Pulmonary artery endothelial cell (primary cell): ENCODE data around the gene AREL1. TPM values are rescaled to one million over a fixed set of nuclear protein-coding genes. Genes with fewer than 3 reads are reported as not detected.
"Not testable (repeated sequence)": the region's sequence is repeated elsewhere in the genome, so short reads cannot be mapped to it uniquely, and the experiment has no call there.

Experiments used
- DNase-seq: peaks from one replicate; pipeline ENCODE4 v3.0.0-alpha.2; 2011; ENCODE audit warnings: low read depth, low spot score
- total RNA-seq: library from RNA; depleted of rRNA; stranded (reverse); fragments of >200 nt; gene quantifications from 2 replicates; pipeline ENCODE4 v1.2.3, GENCODE V29; 2014

AREL1 gene, protein sequence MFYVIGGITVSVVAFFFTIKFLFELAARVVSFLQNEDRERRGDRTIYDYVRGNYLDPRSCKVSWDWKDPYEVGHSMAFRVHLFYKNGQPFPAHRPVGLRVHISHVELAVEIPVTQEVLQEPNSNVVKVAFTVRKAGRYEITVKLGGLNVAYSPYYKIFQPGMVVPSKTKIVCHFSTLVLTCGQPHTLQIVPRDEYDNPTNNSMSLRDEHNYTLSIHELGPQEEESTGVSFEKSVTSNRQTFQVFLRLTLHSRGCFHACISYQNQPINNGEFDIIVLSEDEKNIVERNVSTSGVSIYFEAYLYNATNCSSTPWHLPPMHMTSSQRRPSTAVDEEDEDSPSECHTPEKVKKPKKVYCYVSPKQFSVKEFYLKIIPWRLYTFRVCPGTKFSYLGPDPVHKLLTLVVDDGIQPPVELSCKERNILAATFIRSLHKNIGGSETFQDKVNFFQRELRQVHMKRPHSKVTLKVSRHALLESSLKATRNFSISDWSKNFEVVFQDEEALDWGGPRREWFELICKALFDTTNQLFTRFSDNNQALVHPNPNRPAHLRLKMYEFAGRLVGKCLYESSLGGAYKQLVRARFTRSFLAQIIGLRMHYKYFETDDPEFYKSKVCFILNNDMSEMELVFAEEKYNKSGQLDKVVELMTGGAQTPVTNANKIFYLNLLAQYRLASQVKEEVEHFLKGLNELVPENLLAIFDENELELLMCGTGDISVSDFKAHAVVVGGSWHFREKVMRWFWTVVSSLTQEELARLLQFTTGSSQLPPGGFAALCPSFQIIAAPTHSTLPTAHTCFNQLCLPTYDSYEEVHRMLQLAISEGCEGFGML
- total RNA-seq, result 32.2 and 34.4 TPM in 2 replicates

DNA sequence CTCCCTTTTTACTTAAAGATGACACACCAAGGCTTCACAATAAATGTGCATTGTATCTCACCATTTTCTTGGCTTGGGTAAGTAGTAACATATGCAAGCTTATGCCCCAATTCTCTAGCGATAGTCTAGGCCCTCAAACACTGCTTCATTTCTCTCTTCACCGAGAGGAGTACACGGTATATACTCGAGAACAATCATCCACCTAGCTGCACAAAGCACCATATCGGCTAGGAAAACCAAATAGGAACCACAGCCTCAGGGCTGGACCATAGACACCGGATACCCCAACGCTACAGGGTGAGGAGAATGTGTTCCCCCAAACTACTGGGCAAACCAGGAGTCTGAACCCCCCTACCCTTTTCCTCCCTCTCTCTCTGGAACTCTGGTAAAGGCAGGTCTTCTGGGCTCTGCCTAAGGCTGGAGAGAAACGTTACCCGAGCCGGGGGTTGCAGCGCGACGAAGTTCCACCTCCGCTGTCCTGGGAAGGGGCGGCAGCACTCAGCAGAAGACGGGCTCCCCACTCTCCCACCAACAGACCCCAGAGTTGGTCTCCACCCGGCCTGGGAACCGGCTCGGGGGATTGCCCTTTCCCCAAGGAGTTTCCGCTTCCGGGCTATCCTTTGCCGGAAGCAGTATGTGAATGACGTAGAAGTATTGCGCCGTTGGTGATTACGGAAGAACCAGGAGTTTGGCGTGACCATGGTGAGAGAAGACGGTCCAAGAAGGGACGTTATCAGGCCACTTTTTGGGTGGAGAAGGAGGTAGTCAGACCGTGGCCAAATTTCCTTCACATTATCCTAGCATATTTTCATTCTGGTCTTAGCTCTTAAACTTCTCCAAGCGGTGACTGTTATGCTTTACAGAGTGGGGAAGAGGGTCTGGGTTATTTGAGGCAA, at the start of gene AREL1, which contains the start of gene FCF1:
Gene AREL1 (minus strand): TSS at position 582 of the 896 bp plus-strand sequence. CDS start 27,465 bp downstream, outside the sequence.
Gene FCF1 (plus strand): TSS at position 646 of the 896 bp plus-strand sequence. CDS start 54 bp downstream, at position 700.
- peak; percentile 65 for DNase-seq

DNA sequence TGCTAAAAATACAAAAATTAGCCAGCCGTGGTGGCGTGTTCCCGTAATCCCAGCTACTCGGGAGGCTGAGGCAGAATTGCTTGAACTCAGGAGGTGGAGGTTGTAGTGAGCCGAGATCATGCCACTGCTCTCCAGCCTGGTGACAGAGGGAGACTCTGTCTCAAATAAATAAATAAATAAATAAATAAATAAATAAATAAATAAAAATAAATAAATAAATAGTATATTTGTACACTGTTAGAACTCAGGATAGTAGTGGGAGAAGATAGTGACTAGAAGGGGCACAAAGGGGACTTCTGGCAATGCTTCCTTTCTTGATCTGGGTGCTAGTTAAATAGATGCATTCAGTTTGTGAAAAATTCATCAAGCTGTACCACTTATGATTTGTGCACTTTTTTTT, 45.6 kb upstream of the AREL1 start:
- not testable (repeated sequence) for DNase-seq

DNA sequence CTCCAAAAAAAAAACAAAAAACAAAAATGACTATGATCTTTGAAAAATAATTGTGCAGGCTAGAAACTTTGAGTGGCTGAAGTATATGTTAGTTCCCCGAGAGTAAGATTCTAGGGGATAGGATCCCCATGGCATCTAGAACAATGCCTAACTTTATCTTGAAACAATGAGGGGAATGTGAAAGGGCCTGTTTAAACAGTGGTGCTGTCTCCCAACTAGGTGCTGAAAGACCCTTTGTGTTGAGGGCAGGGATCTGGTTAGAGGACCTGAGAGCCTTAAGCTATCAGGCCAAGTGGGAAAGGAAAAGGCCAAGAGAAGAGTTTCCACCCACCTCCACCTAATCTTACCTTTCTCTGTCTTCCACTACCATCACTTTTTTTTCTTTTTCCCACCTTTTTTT, 43.4 kb upstream of the AREL1 start:
- no peak for DNase-seq

DNA sequence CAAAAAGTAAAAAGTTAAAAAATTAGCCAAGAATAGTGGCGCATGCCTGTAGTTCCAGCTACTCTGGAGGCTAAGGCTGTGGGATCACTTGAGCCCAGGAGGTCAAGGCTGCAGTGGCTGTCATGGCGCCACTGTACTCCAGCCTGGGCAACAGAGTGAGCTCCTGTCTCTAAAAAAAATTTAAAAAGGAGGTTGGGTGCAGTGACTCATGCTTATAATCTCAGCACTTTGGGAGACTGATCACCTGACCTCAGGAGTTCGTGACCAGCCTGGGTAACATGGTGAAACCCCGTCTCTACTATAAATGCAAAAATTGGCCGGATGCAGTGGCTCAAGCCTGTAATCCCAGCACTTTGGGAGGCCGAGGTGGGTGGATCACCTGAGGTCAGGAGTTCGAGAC, 42.0 kb upstream of the AREL1 start:
- DNase-seq, result no peak

DNA sequence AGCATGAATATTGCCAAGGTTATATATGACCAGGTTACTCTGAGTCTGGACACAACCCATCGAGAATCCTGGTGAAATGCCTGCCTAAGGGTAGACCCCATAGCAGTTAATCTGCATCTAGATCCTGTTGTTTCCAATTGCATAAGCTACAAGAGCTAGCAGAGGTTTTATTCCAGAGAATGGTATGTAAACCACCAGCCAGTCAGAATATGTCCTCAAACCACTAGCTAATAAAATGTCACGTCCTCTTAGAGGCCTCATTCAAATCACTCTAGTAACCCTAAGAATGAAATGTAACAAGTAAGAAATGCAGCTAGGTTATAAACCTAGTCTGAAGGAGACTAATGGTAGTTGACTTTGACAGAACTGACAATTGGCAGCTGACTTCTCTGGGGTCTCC, 41.3 kb upstream of the AREL1 start:
- no peak for DNase-seq

DNA sequence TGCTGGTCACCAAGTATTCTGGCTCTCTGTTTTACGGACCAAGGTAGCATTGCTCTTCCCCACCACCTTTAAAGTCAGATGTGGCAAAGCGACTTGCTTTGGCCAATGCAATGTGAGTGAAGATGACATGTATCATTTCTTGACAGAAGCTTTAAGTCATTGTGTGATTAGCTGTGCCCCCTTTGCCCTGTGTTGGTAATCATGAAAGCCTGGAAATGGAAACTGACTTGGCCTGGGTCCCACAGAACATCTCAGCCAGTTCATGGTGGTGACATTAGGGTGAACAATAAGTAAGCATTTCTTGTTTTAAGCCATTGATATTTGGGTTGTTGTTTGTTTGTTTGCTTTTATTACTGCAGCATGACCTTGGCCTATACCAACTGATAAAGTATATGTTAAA, 34.4 kb upstream of the AREL1 start:
- no peak for DNase-seq

DNA sequence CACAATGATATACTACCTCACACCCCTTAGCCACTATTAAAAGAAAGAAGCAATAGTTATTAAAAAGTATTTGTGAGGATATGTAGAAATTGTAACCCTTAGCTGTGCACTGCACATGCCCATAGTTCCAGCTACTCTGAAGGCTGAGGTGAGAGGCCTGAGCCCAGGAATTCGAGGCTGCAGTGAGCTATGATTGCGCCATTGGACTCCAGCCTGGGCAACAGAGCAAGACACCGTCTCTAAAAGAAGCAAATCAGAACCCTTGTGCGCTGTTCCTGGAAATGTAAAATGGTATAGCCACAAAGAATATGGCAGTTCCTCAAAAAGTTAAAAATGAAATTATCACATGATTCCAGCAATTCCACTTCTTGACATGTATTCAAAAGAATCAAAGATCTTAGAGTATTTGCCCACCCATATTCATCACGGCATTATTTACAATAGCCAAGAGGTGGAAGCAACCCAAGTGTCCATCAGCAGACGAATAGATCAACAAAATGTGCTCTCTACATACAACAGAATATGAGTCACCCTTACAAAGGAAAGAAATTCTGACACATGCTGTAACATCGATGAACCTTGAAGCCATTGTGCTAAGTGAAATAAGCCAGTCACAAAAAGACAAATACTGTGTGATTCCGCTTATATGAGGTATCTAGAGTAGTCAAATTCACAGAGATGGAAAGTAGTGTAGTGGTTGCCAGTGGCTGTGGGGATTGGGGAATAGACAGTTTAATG, 26.6 kb upstream of the AREL1 start:
- no peak for DNase-seq

DNA sequence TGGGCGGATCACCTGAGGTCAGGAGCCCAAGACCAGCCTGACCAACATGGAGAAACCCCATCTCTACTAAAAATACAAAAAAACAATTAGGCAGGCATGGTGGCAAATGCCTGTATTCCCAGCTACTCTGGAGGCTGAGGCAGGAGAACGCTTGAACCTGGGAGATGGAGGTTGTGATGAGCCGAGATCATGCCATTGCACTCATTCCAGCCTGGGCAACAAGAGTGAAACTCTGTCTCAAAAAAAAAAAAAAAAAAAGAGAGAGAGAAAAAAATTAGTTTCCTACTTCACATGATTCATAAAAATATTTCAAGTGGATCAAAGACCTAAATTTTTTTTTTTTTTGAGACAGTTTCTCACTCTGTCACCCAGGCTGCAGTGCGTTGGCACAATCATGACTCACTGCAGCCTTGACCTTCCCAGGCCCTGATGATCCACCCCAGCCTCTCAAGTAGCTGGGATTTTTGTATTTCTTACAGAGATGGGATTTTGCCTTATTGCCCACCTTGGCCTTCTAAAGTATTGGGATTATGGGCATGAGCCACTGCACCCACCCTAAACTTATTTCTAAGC, 25.0 kb upstream of the AREL1 start:
- no peak for DNase-seq

DNA sequence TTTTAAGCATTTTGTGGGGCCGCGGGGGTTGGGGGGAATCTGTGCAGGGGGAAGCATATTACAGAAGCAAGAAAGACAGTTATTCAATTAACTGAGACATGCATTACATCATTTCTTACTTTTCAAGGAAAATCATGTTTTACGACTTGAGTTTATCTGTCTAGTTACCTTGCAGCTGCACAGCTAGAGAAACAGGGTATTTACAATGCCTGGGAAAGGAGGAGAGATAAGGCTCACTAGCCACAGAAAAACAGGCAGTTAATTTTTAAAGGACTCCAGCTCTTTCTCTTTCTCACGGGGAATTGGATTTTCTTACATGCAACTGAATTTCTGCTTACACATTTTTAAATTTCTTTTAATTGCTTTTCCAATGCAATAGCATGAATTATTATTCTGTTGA, 22.2 kb upstream of the AREL1 start:
- DNase-seq, result no peak

DNA sequence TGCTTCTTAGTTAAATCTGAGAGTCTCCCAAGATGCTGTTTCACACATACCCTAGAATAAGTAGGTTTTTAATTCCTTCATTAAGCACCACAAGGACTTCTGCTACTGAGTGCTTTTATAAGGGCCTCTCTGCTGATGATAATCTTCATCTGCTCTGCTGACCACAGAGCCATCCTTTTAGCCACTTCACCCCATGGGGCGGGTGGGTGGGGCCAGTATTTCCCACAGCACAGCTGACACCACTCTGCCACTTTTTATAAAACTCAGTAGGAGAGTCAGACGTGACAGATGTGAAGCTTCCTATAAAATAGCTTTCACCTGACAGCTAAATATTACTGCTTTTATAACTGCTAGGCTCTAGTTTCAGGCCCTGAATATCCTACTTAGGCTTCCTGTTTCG, 20.3 kb upstream of the AREL1 start:
- DNase-seq, result no peak

DNA sequence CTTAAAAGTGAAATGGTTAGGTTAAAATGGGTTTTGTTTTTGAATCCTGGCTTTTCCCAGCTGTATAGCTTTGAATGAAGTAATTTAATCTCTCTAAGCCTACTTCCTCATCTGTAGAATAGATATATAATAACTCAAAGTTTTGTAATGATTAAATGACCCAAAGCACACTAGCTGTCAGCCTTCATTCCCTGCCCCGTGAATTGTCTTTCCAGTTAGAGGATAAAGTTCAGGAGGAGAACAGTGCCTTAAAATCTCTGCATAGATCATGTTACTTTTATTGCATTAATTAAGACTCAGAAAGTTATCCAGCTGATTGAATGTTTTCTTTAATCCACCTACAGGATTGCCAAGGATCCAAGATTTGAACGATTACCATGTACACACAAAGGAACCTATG, 19.5 kb upstream of the AREL1 start:
- no peak for DNase-seq

DNA sequence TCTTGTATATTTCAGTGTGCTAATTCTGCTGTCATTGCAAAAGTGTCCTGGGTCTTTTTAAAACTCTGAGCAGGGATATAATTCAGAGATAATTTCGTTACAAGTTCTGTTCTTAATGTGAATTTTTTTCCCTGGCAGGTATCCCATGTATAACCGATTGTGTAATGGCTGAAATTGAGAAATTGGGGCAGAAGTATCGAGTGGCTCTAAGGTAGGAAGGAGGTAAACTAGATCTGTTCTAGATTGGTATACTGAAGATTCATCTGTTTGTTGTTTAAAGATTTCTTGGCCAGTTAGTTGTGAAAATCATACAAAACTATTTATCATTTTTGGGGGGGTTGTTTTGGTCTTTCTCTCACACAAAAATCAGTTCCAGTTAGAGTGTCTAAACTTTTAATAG, 10.3 kb upstream of the AREL1 start:
- no peak for DNase-seq

DNA sequence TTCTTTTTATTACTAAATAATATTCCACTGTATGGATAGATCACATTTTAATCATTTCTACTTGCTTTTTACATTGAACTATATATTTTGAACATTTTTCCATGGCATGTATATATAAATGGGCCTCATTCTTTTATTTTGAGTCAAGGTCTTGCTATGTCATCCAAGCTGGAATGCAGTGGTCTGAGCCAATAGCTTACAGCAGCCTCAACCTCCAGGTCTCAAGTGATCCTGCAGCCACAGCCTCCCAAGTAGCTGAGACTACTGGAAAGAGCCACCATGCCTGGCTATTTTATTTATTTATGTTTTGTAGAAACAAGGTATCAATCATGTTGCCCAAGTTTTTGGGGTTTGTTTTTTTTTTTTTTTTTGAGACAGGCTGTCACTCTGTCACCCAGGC, 7.6 kb upstream of the AREL1 start:
- DNase-seq, result no peak

DNA sequence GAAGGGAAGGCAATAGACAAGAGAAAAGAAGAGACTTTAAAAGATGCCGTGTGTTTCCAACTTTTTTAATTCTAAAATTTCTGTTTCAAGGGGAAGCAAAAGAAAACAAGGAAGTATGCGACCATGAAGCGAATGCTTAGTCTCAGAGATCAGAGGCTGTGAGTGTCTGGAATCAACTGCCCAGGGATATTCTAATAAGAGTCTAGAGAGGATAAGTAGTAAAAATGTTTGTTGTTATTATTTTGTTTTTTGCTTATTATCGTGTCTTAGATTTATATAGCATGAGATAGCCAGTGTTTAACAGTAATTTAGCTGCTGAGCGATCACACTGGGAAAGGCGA, 485 bp upstream of the AREL1 start:
- DNase-seq, result no peak

DNA sequence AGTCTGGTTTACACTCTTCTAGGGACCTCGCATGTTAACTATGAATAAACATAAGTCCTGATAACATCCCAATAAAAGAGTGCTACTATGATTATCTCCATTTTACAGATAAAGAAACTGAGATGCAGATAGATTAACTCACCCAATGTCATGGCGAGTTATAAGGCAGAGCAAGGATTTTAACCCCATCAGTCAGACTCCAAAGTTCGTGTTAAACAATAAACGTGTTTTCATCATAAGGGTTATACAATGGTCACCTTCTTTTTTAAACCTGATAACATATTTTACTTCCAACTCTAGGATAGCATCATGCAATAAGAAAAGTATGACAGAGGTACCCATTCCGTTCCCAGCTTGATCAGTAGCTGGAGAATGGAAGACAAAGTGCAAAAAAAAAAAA, 1.2 kb downstream of the AREL1 start:
- no peak for DNase-seq

DNA sequence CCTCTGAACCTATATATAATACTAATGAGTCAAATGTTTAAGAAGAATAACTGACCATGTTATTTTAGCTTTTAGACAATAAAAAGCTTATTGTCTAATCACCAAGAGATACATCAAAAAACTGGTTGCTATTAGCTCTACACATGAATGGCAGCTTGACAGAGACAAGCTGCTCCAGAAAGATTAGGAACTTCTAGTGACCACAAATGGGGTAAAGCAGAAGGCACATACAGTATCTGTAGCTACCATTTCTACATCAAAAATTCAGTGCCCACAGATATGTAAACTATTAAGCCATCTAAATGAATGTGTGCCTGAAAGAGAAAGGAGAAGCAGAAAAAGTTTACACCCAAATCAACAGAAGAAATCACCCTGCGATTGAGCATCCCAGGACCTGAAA, 2.4 kb downstream of the AREL1 start:
- no peak for DNase-seq

DNA sequence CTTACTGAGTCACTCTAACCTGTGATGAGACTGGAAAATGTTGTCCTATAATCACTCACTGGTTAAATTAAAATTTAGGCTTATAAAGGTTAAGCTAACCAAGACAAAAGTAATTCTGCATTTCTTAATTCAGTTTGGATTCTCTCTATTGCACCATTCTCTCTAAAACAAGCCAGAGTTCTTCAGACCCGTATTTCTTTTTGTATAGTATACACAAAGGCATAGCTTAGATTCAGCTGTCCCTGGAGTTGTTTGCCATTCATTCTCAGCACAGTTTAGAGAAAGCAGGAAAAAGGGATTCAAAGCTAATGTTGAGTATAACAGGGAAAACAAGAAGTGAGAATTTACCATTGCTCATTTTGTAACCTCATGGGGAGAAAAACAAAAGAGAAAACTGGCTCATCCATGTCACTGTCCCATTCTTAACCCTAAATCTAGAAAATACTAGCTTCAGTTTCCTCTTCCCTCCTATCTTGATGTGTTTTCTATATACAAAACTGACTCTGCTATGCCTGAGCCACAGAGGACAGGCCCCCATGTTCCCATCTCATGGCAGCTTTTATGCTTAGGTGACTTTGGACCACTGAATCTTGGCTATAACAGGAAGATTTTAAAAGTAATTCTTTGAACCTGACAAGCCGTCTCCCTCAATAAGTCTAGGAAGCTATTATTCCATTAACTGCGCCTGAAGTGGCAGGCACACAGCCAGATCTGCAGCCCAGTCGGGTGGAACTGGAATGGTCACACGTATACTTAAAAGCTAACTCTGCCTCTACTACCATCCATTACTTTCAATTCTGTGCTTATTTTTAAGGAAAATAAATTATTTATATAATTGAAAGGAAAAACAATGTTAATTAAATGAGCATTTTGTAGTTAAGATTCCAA, 7.0 kb downstream of the AREL1 start:
- DNase-seq, result no peak

DNA sequence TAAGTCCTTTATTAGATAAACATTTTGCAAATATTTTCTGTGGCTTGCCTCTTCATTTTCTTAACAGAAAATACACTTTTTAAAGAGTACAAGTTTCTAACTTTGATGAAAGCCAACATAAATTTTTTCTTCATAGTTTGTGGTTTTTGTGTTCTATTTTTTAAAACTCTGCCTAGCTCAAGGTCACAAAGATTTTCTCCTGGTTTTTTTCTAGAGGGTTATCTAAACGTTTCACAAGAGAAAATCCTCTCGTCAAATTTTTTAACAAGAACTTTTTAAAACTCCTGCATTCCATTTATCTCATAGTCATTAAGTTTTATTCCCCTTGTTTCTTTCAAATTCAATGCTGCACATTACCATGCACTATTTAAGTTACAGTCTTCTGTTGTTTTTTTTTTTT, 8.2 kb downstream of the AREL1 start:
- DNase-seq, result no peak

DNA sequence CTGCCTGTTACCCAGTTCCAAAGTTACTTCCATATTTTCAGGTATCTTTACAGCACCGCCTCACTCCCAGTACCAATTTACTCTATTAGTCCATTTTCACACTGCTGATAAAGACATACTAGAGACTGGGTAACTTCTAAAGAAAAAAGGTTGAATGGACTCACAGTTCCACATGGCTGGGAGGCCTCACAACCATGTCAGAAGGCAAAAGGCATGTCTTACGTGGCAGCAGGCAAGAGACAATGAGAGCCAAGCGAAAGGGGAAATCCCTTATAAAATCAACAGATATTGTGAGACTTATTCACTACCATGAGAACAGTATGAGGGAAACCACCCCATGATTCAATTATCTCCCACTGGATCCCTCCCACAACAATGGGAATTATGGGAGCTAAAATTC, 9.8 kb downstream of the AREL1 start:
- DNase-seq, result no peak

DNA sequence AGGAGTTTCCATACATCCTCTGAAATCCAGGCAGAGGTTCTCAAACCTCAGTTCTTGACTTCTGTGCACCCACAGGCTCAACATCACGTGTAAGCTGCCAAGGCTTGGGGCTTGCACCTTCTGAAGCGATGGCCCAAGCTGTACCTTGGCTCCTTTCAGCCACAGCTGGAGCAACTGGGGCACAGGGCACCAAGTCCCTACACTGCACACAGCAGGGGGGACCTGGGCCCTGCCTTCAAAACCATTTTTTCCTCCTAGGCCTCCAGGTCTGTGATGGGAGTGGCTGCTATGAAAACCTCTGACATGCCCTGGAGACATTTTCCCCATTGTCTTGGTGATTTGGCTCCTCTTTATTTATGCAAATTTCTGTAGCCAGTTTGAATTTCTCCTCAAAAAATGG, 10.6 kb downstream of the AREL1 start:
- DNase-seq, result no peak
